C4-2B (cell line): Measurements from ENCODE around the gene KRT38.

Source experiments
- ZFX ChIP-seq: fragments of 450-650 bp; IDR thresholded peaks from 2 replicates; pipeline ENCODE4 v1.6.1; 2017
- TF ChIP-seq, protein P1 (sequence below): fragments of 450-650 bp; conservative IDR thresholded peaks from 2 replicates; pipeline ENCODE4 v1.5.1; 2017; ENCODE audit warnings: mild to moderate bottlenecking

DNA sequence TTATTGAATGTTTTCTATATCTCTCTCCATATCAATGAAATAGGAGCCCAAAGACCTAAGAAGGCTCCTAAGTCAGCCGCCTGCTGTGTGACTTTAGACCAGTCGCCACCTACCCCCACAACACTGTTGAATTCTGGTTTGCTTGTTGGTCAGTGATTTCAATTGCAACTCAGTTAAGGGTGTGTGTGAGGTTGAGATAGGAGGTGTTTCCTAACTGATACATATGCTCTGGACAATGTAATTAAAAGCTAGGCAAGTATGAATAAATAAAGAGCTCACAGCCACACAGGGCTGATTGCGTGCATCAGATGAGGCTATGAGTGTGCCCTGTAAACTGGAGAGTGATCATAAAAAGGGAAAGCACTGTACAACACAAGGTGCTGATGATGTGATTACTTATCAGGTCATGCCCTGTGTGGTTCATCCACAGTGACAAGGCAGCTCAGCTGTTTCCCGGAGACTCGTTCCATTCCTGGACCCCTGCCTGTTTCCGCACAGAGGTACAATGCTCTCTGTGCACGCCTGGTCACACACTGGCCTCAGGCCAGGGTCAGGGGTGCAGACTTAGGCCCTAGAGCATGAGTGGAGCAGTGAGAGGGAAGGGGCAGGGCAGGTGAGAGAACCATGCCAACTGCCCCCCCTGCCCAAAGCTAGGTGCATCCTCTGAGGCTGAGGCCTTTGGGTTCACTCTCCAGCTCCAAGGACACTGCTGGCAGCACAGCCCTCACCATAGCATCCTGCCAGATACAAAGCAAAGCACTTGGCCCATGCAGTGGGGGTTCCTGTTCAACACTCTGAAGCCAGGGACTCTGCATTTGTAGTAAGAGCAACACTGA, 43.4 kb upstream of the KRT38 start:
- TF ChIP-seq, protein P1, sequence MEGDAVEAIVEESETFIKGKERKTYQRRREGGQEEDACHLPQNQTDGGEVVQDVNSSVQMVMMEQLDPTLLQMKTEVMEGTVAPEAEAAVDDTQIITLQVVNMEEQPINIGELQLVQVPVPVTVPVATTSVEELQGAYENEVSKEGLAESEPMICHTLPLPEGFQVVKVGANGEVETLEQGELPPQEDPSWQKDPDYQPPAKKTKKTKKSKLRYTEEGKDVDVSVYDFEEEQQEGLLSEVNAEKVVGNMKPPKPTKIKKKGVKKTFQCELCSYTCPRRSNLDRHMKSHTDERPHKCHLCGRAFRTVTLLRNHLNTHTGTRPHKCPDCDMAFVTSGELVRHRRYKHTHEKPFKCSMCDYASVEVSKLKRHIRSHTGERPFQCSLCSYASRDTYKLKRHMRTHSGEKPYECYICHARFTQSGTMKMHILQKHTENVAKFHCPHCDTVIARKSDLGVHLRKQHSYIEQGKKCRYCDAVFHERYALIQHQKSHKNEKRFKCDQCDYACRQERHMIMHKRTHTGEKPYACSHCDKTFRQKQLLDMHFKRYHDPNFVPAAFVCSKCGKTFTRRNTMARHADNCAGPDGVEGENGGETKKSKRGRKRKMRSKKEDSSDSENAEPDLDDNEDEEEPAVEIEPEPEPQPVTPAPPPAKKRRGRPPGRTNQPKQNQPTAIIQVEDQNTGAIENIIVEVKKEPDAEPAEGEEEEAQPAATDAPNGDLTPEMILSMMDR, result no peak
- TF ChIP-seq ZFX, result no peak
